ENCODE measurements around the gene COLGALT1.

The COLGALT1 gene

GRCh38 chr19:17625043-17625442 lies 69.6 kb downstream of the COLGALT1 start:
- DNase-seq = no peak

DNA sequence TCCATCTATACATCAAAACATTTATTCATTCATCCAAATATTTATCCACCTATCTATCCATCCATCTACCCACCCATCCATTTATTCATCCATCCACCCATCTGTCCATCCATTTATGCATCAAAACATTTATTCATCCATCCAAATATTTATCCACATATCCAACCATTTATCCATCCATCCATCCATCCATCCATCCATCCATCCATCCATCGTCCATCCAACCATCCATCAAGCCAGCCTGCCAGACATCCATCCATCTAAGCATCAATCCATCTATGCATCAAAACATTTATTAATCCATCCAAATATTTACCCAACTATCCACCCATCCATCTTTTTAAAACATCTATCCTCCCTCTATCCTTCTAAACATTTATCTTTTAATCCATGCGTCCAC lies 70.5 kb downstream of the COLGALT1 start:
- no peak for DNase-seq

- DNase-seq = no peak
Measured at GRCh38 chr19:17626456-17627015, 71.1 kb downstream of the COLGALT1 start.

DNA sequence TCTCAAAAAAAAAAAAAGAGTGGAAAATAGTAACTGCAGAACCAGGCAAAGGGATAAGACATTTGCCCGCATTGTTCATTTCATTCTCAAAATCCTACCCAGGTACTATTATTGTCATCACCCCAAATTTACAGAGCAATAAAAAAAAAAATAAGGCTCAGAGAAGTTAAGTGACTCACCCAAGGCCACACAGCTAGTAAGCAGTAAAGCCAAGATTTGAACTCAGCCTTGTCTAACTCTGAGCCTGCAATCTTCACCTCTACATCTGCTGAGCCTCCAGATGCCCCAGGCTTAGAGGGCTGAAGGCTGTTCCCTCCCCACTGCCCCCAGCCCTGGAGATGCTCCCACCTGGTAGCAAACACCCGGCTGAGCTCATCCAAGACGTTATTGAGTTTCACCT lies 71.7 kb downstream of the COLGALT1 start:
- DNase-seq = no peak

- no peak for DNase-seq
Measured at GRCh38 chr19:17627921-17628320, 72.5 kb downstream of the COLGALT1 start.

- DNase-seq = no peak
Measured at GRCh38 chr19:17629760-17630159, 74.3 kb downstream of the COLGALT1 start.

DNA sequence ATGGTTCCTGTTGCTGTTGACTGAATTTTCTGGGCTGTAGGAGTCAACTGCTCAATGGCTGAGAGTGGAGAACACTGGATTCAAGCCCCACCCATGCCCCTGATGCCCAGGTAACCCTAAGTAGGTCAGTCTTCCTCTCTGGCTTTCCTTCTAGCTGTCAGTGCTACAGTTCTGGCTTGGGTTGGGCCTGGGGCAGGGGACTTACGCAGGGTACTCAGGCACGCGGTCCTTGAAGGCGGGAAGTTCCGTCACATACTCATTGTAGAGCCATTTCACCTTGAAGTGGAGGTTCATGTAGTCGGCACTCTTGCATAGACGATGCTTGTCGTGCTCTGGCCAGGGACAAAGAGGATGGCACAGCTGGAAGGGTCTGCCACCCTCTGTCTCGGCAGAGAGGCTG lies 77.1 kb downstream of the COLGALT1 start:
- DNase-seq = no peak
